KOPT-K1 (cell line): ENCODE measurements around the gene FBXO3.

Source experiments
- H3K27ac ChIP-seq: fragments of 200-600 bp; sonication (generic); 2 replicates; pipeline ENCODE4 v1.5.1; 2016; ENCODE audit warnings: antibody characterized with exemption, mild to moderate bottlenecking, low read depth, low read length; ENCODE audit not compliant: poor library complexity, severe bottlenecking
- H3K36me3 ChIP-seq: fragments of 200-600 bp; sonication (generic); 2 replicates; pipeline ENCODE4 v1.5.1; 2017; ENCODE audit warnings: antibody characterized with exemption, mild to moderate bottlenecking, low read length, moderate library complexity; ENCODE audit not compliant: insufficient read depth
- H3K9me3 ChIP-seq: fragments of 200-600 bp; sonication (generic); 2 replicates; pipeline ENCODE4 v1.5.1; 2017; ENCODE audit warnings: antibody characterized with exemption, low read length, mild to moderate bottlenecking; ENCODE audit not compliant: insufficient read depth, poor library complexity, severe bottlenecking

The FBXO3 gene

DNA sequence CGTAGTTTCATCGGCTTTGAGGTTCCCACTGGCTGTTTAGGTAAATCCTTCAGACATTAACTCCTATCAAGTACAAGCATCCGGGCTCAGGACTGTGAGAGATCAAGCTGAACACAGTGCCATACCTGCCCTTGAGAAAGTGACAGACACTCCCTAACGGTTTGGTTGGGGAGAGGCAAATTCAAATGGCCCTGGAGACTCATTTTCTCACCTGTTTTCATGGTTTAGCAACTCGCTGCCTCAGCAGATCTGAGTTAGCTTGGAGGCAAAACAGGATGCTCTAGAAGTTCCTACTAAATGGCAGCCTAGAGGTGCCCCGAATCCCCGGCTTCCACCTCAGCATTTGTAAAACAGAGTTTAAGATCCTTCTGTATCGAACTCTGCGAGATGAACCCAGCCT, 3.6 kb upstream of the FBXO3 start:
- Histone ChIP-seq H3K27ac (no peak overlapping the region), H3K9me3 (no peaks in the 10 kb centered on the region), H3K36me3 (no peaks in the 10 kb centered on the region)

DNA sequence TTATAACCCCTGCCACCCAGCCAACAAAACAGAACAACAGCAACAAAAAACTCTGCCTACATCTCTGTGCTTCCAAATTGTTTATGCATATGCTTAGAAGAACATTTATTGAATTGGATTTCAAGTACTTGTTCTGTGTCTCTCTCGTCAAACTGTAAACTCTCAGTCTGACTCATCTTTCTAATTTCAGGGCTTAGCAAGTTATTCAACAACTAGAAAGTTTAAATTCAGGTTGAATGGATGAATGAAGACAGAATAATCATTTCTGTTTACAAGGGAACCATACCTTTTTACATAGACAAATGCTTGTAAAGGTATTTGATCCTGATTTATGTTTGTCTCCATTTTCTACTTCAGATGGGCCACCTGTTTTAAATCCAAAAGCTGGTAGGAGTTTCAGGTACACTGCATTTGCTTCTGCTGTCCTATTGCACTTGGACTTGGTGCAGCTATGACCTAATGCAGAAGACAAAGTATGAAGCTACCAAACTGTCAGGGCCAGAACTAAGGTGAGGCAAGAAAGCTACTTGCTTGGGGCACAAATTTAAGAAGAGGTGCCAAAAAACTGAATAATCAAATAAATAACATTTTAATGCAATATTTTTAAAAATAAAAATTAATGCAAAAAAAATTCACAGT, 1.6 kb upstream of the FBXO3 start:
- H3K9me3 ChIP-seq = no peaks in the 10 kb centered on the region
- H3K36me3 ChIP-seq = no peaks in the 10 kb centered on the region
- no peak overlapping the region for H3K27ac ChIP-seq

DNA sequence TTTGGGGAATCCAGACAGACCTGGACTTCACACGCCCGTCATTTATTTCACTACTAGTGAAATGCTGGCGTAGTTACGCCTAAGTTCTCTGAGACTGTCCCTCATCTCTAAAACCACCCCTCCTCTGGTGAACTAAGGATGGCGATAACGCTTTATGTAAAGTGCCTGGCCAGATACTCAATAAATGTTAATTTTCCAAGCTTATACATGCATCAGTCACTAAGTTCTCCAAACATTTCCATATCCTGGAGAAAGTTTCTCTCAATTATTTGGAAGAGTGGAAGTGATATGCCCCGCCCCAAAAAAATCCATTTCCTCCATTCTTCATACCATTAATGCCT, 1.1 kb upstream of the FBXO3 start:
- Histone ChIP-seq H3K9me3 (no peaks in the 10 kb centered on the region), H3K36me3 (no peaks in the 10 kb centered on the region), H3K27ac (no peak overlapping the region)

DNA sequence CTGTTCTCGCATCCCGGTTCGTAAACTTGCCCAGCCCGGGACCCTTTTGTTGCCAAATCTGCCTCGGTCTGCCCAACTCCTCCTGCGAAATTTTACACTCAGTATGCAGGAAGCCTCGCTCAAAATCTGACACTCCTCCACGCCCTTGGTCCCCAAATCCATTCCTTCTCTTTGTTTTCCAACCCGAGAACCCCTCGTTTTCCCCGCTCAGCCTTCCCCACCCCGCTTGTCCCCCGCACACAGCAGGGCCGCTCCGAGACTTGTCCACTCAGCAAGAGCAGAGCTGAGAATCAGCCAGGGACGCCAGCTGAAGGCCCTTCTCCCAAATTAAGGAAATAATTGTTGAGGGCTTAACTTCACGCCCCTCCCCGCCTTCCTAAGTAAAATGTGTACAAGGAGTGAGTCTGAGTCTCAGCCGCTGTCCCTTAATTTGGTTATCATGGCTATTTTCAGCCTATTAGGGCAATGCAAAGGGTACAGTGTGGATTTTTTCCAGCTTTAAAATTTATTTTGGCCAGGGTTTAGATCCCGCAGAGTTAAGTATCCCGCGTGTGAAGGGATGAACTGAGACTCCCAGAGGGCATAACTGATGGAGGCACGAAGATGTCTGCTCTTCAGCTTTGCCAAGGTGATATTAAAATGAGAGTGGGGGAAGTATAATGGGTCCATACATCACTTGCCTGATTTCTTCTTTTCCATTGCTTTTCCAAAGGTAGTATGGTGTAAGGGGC, 581 bp upstream of the FBXO3 start:
- no peaks in the 10 kb centered on the region for H3K9me3 ChIP-seq
- H3K36me3 ChIP-seq = no peaks in the 10 kb centered on the region
- no peak overlapping the region for H3K27ac ChIP-seq

DNA sequence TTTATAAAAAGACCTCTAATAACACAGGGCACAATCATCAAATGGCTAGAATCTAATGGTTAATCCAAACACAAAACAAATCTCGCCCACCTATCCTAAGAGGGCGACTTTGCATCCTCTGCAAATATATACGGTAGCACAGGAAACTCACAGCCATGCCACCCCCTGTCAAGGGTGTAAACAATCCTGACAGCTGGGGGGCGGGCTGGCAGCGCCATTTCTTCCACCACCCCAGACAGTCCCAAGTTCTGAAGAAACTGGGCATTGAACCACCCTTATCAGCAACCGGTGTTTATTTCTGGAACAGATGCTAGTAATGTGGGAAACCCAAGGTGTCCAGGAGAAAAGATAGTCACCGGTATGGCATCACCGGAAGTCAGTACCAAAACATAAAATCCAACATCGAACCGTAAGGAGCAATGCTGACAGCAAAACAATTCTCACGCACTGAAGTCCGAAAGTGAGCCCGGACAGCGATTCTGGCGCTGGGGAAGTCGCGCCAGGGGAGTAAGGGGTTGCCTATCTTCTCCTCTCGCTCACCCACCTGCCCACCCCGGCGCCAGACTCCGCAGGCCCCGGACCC, 825 bp downstream of the FBXO3 start:
- peak overlapping the region; percentile 48 for H3K27ac ChIP-seq
- peaks cover 4% of the 10 kb centered on the region; the same call in 1 of the 2 replicates for H3K36me3 ChIP-seq
- no peaks in the 10 kb centered on the region for H3K9me3 ChIP-seq

DNA sequence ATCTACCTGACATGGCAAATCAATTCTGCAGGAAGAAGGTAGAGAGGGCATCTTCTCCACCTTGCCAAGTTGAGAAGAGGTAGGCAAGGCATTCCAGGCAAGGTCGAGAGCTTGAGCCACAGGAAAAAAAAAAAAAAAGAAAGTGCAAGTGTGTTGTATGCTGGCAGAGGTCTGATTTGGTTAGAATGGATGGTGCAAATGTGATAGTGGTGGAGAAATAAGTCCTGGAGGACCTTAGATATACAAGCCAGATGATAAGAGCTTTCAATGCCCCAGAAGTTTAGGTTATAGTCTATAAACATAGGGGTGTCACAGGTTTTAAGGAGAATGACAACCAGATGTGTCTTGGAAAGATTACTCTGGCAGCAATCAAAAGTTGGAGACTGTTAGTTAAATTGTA, 1.4 kb downstream of the FBXO3 start:
- Histone ChIP-seq H3K9me3 (no peaks in the 10 kb centered on the region), H3K27ac (no peak overlapping the region), H3K36me3 (peaks cover 9% of the 10 kb centered on the region)

DNA sequence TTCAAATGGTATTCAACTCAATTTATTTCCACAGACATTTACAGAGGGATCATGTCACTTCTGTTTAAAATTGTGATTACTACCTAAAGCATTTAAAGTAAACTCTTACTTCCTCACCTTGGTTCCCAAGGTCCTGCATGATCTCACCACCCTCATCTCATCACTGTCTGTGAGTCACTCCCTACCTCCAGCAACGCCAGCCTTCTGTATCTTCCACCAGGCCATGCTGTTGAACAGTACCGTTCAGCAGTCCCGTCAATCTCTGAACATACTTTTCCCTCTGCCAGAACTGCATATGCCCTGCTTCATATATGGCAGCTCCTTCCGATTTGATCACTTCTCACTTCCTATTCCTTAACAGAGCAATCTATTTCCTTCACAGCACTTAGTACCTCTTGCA, 2.0 kb downstream of the FBXO3 start:
- Histone ChIP-seq H3K27ac (no peak overlapping the region), H3K9me3 (no peaks in the 10 kb centered on the region), H3K36me3 (peaks cover 15% of the 10 kb centered on the region)

DNA sequence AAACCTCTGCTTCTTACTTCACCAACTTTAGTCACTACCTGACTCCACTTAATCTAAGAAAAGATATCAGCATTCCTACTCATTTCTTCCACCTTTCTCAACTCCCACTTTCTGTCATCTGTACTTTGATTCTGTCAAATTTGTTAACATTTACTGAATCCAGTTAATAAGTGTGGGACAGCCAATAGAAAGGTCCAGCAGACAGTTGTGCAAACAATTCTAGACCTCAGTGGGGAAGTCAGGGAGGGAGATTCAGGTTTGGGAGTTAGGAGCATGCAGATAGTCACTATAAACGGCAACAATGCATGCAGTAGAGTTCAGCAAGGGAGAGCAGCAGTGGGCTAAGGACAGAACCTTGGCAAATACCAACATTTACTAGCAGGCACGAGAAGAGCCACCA, 4.1 kb downstream of the FBXO3 start:
- Histone ChIP-seq H3K9me3 (no peaks in the 10 kb centered on the region), H3K27ac (no peak overlapping the region), H3K36me3 (peaks cover 34% of the 10 kb centered on the region)

DNA sequence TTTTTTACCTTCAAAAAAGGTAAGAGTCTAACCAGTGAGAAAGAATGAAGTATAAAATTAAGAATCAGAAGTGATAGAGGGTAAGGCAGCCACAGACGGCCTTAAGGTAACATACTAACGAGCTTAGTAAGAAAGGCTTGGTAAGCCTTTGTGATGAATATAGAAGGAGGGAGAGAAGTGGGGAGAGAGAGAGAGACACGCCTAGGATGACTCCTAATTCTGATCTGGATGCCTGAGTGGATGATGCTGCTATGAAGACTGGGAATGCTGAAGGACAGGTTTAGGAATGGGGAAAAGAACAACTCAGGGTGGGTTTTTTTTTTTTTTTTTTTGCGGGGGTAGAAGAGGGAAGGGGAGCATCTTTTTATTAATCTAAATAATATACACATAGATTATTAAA, 4.8 kb downstream of the FBXO3 start:
- peaks cover 41% of the 10 kb centered on the region for H3K36me3 ChIP-seq

DNA sequence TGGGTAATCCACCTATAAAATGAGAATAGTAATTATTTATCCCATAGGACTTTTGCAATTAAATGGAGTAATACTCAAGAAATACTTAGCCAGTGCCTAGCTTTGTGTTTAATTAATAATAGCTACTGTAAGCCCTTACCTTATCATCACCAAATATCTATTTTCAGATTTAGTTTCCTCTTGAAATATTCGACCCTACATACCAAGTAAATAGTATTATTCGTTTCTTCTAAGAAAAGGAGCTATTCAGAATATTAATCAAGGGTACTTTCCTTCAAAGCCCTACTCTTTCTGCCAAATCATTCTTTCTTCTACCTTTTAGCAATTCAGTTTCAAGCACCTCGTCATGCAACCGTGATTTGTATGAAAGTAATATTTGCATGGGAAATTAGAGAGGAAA, 6.7 kb downstream of the FBXO3 start:
- Histone ChIP-seq H3K9me3 (no peaks in the 10 kb centered on the region), H3K36me3 (peaks cover 50% of the 10 kb centered on the region), H3K27ac (no peak overlapping the region)

More for the DNA sequence above, 4.8 kb downstream of the FBXO3 start:
- no peaks in the 10 kb centered on the region for H3K9me3 ChIP-seq
- no peak overlapping the region for H3K27ac ChIP-seq

DNA sequence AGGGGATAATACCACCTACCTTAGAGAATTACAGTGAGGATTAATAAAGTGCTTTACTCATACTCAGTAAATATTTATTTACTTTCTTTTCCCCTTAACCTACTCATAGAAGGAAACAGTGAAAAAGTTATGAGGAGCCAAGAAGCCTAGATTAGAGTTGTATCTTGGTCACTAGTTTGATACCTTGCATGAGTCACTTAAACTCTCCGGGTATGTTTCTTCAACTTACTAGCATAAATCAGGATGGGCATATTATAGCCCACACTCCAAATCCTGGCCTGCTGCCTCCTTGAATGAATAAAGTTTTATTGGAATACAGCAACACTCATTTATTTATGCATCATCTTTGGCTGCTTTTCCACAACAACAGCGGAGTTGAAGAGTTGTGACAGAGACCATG, 8.2 kb downstream of the FBXO3 start:
- H3K9me3 ChIP-seq = no peaks in the 10 kb centered on the region
- no peak overlapping the region for H3K27ac ChIP-seq
- peaks cover 50% of the 10 kb centered on the region for H3K36me3 ChIP-seq

DNA sequence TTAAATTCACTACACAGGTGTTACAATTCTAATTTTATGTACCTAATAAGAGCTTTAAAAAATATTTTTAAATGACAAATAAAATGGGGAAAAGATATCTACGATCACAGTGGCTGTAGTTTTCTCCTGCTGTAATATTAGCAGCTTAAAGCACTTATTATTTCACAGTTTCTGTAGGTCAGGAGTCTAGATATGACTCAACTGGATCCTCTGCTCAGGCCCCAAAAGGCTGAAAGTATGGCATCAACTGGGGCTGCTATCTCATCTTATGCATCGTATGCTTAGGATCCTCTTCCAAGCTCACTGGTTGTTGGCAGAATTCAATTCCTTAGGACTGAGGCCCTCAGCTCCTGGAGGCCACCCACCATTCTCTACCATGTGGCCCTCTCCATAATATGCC, 12.8 kb downstream of the FBXO3 start:
- H3K9me3 ChIP-seq = no peaks in the 10 kb centered on the region
- no peak overlapping the region for H3K27ac ChIP-seq
- peaks cover 49% of the 10 kb centered on the region for H3K36me3 ChIP-seq

DNA sequence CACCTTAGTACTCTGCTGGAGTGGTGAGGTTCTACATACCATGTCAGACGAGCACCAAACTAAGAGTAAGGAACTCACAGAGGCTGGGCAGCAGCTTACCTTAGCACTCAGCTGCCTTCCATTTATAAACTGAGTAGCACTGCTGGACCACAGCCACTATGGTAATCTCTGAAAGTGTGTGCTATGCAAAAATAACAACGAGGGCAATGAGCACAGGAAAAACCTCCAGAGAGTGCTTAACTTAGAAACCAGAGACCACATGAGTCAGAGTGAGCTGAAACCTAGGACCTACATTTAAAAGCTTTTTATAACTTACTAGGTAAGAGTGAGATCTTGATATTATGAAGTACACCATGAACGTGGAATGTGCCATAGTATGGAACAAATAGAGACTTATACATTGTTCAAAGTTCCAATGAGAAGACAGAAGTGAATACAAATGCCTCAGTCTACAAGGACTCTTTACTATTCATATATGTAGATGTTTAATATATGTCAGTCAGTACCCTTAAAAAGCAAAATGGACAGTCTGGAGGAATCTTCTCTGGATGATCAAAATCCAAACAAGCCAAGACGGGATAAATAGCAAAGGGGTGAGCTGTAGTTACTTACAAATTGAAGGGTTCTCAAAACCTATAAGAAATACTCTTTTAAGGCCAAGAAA, 20.9 kb downstream of the FBXO3 start:
- H3K36me3 ChIP-seq = peaks cover 35% of the 10 kb centered on the region
- H3K27ac ChIP-seq = no peak overlapping the region

DNA sequence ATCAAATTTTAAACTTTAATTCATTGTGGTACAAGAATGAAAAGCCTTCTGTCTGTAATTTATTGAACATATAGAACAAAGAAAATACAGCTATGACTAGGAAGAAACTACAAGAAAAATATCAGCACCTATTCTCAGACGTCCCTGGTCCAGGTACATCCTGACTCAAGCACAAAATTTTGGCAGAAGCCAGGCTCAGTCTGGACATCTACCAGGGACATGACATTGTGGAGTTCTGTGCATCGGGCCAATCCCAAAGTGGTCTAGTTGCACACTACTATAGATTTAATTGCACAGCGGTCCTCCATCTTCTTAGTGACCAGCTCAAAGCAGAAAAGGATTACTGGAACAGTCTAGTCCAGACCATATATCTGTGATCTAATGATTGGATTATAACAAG, 22.4 kb downstream of the FBXO3 start:
- peaks cover 30% of the 10 kb centered on the region for H3K36me3 ChIP-seq
- no peak overlapping the region for H3K27ac ChIP-seq
- no peaks in the 10 kb centered on the region for H3K9me3 ChIP-seq

More for the DNA sequence above, 20.9 kb downstream of the FBXO3 start:
- no peaks in the 10 kb centered on the region for H3K9me3 ChIP-seq

DNA sequence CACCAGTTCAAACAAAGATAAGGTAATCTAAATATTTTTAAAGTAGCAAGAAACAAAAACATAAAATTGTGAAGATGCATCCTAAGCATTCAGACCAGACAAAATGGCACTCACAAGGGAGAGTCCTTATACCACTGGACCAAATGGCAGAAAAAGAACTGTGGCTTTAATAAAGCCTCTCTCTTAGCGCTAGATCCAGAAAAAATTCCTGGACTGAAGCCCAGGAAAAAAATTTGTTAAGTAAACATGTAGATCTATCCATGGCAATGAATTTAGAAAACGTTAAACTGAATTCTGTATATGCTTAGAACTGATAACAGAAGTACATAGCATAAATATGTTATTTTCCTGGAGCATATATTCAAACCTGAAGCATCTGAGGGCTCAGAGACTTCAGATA, 26.3 kb downstream of the FBXO3 start:
- no peaks in the 10 kb centered on the region for H3K9me3 ChIP-seq
- peaks cover 26% of the 10 kb centered on the region for H3K36me3 ChIP-seq
- H3K27ac ChIP-seq = no peak overlapping the region
